NCI-H2196 treated with DMSO at 0.1 percent for 48 hours (cell line): ENCODE data around the gene SHTN1.

ENCODE experiments used
- DNase-seq: peaks from one replicate; lab custom pipeline; 2025; ENCODE audit not compliant: unreplicated experiment; lab: John Stamatoyannopoulos, UW

SHTN1 gene

GRCh38 chr10:116918583-116918982 is 86.4 kb downstream of the SHTN1 start:
- no peak for DNase-seq

- no peak for DNase-seq
These were observed 87.5 kb downstream of the SHTN1 start for GRCh38 chr10:116917481-116917880.

GRCh38 chr10:116915340-116915739 is 89.6 kb downstream of the SHTN1 start:
- no peak for DNase-seq

- DNase-seq, result no peak
These were observed 91.3 kb downstream of the SHTN1 start for GRCh38 chr10:116913695-116914094.

GRCh38 chr10:116912162-116912561 is 92.8 kb downstream of the SHTN1 start:
- no peak for DNase-seq

- no peak for DNase-seq
These were observed 94.1 kb downstream of the SHTN1 start for GRCh38 chr10:116910910-116911309.

- DNase-seq, result no peak
These were observed 95.7 kb downstream of the SHTN1 start for GRCh38 chr10:116909307-116909706.

- DNase-seq, result no peak
These were observed 97.6 kb downstream of the SHTN1 start for GRCh38 chr10:116907245-116907987.

GRCh38 chr10:116905845-116906210 is 99.2 kb downstream of the SHTN1 start:
- no peak for DNase-seq

GRCh38 chr10:116899626-116900025 is 105.4 kb downstream of the SHTN1 start:
- DNase-seq, result no peak

GRCh38 chr10:116893686-116894037 is 111.3 kb downstream of the SHTN1 start:
- DNase-seq, result no peak

- no peak for DNase-seq
These were observed 111.9 kb downstream of the SHTN1 start for GRCh38 chr10:116892907-116893685.

GRCh38 chr10:116891208-116891607 is 113.8 kb downstream of the SHTN1 start:
- no peak for DNase-seq

- DNase-seq, result no peak
These were observed 115.9 kb downstream of the SHTN1 start for GRCh38 chr10:116889066-116889465.

GRCh38 chr10:116888380-116889055 is 116.5 kb downstream of the SHTN1 start:
- DNase-seq, result no peak

- no peak for DNase-seq
These were observed 118.2 kb downstream of the SHTN1 start for GRCh38 chr10:116886772-116887171.

GRCh38 chr10:116882639-116883038 is 122.3 kb downstream of the SHTN1 start:
- no peak for DNase-seq

- DNase-seq, result no peak
These were observed 124.1 kb downstream of the SHTN1 start for GRCh38 chr10:116880716-116881482.

- no peak for DNase-seq
These were observed 125.2 kb downstream of the SHTN1 start for GRCh38 chr10:116879817-116880216.

- DNase-seq, result no peak
These were observed 126.9 kb downstream of the SHTN1 start for GRCh38 chr10:116878123-116878522.

- DNase-seq, result no peak
These were observed 127.6 kb downstream of the SHTN1 start for GRCh38 chr10:116877391-116877790.
